Fibroblast of the conjunctiva (primary cell): Measurements from ENCODE around the gene CAMKK1.
A peak's percentile ranks its signal among the peaks of the same experiment; 100 is the strongest.

Source experiments
- DNase-seq: peaks from one replicate; pipeline ENCODE4 v3.0.0-alpha.2; 2010; ENCODE audit warnings: low read depth

CAMKK1 gene

GRCh38 chr17:3893003-3893719 is at the start of gene CAMKK1:
Gene CAMKK1, minus strand, starts transcription at chr17:3893053. Its CDS starts 7,366 bp downstream, at chr17:3885687.
- no peak for DNase-seq

GRCh38 chr17:3940965-3941698 is 48.3 kb upstream of the CAMKK1 start:
- no peak for DNase-seq

- DNase-seq, result no peak
Observed at GRCh38 chr17:3937359-3937758, 44.5 kb upstream of the CAMKK1 start.

DNA sequence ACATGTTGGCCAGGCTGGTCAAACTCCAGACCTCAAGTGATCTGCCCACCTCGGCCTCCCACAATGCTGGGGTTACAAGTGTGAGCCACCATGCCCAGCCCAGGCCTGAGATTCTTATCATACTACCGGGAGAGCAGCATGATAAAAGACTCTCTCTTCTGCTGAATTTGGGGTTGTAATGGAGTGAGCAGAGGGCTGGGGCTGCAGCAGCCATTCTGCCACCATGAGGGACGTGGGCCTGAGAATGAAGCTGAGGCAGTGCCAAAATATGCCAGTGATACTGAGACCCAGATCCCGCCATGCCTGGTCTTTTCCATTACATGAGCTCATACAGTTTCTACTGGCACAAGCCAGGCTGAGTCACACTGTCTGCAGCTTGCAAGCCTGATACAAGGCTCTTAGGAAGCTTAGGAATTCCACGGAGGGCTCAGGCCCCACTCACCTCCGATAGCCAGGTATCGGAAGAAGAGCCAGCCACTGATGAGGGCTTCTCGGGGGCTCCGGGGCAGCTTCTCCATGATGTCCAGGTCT is 43.0 kb upstream of the CAMKK1 start:
- DNase-seq, result no peak

- peak; percentile 13 for DNase-seq
Observed at GRCh38 chr17:3935140-3935542, 42.3 kb upstream of the CAMKK1 start.

GRCh38 chr17:3929764-3930163 is 36.9 kb upstream of the CAMKK1 start:
- no peak for DNase-seq

GRCh38 chr17:3929181-3929580 is 36.3 kb upstream of the CAMKK1 start:
- no peak for DNase-seq

GRCh38 chr17:3928406-3928805 is 35.6 kb upstream of the CAMKK1 start:
- no peak for DNase-seq

DNA sequence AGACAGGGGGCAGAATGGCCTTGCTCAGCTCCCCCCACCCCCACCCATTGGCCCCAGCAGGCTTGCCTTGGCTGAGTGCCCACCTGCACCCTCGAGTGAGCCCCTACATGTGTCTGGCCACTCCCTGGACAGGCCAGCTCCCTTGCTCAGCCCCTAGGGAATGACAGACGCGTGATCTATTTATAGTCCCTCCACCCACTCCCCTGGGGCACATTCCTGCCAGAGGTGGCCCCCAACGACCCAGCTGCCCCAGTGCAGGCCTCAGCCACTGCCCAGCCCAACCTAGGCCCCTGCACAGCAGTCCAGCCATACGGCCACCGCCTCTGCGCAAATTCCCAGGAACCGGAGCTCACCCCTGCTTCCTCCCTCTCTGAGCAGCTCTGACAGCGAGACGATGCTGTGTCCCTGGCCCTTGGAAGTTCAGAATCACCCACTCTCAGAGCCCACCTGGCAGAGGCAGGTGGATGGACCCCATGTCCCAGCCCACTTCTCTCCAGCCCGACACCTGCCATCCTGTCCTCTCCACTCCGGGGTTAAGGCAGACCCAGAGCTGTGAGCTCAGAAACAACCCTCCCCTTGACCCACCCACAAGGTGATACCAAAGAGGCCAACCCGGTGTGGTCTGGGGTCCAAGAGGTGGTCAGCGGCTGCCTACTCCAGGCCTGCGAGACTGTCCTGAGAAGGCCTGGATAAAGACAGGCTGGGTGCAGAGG is 34.9 kb upstream of the CAMKK1 start:
- DNase-seq, result no peak

DNA sequence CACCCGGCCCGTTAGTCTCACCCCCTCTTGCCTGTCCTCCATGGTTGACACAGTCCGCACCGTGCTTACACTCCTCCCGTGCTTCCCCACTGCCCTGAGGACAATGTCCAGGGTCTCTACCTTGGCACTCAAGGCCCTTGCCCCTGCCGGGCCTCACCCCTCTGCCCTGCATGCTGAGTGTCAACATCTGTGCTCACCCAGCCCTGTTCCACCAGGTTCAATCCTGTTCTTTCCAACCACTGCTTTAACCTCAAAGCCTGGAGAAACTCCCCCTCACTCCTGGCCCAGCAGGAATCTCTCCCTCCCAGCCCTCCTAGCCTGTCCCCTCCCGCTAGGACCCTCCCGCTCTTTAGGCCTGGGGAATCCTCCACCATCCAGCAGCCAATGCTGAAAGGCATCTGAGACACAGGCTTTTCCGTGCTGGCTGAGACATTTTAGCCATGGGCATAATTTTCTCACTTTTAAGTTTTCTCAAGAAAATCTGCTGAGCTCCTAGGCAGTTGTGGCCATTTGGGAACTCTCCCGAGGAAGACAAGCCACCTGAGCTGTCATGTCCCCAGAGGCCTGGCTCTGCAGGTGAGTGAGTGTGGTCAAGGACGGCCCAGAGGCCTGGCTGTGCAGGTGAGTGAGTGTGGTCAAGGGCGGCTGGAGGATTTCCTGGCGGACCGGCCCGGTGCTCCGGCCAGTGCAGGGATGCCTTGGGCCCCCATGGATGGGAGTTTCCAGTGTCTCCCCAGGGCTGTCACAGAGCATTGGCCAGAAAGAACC is 34.2 kb upstream of the CAMKK1 start:
- no peak for DNase-seq

DNA sequence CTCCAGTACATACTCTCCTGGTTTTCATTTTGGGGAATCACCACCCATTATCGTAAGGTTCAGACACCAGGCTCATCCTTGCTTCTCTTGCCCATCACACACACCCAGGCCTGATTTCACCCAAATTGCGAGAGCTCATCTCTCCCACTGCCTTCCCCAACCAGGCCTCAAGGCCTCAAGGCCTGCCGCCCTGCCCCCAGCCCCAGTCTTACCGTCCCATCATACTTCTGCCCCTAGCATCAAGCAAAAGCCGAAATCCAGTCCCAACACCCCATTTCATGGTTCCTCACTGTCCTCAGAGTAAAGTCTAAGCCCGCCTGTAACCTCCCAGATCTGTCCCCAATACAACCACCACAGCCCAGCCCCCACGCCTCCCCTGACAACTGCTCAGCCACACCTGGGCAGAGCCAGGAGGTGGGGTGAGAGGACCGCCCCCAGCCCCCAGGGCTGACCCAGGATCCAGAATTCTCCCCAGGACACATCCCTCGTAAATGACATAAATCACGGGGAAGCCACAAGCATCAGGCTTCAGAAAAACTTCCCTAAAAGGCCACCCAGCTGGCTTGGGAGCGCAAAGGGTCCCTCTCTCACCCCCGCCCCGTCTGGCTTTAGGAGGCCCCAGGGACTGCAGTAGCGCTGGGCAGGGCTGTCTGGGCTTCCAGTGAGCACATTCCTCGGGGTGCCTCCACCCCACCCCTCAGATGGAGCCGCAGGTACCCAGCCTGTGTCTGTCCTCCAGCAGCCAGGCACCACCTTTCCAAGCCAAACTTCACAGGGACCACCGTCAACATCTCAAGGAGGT is 33.0 kb upstream of the CAMKK1 start:
- no peak for DNase-seq

DNA sequence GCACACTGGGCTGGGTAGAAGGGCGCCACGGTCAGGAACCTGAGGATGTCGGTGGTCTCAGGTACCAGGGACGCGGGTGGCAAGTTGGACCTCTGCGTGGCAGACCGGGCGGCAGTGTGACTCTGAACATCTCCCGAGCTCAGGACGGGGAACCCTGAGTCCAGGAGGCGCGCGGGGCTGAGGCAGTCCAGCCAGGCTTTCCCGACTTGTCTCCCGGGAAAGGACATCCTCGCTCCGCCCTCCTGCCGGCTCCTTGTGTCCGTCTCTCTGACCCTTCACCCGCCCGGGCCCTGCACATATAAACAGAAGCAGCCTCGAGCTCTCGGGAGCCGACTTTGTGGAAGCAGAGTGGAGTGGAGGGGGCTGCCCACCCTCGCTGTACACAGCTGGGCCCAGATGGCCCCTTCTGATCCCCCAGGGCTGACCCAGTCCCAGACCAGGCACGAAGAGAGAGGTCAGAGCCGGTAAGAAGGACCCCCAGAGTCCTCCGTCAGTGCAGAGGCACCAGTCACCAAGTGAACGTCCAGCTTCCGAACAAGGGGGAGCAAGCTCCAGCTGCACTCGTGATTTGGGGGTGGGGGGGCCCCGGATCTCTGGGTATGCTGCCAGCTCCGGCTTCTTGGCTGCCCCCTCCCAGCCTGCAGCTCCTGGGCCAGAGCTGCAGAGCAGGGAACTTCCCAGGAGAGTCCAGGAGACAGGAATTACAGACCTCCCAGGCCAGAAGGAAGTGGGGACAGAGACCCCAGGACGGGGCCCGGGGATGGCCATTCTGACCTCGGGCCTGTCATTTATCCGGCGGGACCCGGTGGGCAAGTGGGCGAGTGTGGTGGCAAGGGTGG is 31.9 kb upstream of the CAMKK1 start:
- DNase-seq, result no peak

- no peak for DNase-seq
Observed at GRCh38 chr17:3923466-3924190, 30.8 kb upstream of the CAMKK1 start.

GRCh38 chr17:3922765-3923164 is 29.9 kb upstream of the CAMKK1 start:
- DNase-seq, result no peak

DNA sequence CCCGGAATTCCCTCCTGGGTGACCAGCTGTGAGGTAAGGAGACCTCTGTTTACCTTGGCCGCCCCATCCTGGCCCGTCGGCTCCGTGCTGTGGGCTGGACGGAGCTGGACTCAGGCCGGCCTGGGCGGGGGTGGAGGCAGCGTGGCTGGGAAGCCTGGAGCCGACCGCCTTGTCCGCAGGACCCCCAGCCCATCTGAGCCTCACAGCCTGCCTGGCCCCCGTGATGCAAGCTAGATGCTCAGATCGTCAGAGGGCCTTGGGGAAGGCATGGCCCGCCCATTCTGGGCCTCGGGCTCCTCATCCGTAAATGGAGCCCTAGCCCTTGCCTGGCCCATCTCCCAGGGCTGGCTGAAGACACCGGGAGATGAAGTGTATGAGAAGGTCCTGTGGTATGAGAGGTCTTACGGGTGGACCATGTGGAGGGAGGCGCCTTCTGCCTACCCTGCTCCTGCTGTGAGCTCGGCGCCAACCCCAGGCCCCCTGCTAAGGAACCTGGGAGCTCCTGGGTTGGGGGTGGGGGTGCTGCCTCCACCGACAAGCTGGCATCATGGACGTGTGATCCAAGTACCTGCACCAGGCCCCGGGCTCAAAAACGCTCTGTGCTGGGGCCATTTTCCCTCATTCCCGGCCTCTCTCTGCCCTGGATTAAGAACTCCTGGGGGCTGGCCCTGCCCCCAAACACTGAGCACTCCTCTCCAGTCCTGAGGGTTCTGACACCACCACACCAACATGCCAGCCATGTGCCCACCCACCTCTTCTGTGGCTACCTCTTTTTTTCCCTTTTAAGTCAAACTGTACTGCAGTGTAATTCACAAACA is 28.9 kb upstream of the CAMKK1 start:
- no peak for DNase-seq

- no peak for DNase-seq
Observed at GRCh38 chr17:3921006-3921405, 28.2 kb upstream of the CAMKK1 start.

DNA sequence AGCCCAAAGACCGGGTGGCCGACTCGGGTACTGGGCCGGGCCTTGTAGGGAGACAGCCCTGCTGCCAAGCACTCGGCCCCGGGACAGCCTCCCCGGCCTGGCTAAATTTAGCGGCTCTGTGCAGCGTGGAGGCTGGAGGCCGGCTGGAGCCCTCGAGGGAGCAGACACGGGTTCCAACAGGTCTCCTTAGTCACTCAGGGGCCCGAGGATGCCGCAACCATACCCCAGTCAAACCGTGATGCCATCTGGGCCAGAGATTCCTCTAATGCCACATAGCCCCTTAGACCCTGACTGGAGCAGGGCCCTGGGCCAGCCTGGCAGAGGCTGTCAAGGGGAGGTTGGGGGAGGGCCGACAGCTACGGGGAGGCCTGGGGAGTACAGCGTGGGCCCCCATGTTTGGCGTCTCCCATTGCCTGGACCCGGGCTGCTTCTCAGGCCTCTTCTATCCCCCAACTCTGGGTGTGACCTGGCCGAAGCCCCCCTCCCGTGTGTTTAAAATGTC is 26.3 kb upstream of the CAMKK1 start:
- DNase-seq, result no peak

DNA sequence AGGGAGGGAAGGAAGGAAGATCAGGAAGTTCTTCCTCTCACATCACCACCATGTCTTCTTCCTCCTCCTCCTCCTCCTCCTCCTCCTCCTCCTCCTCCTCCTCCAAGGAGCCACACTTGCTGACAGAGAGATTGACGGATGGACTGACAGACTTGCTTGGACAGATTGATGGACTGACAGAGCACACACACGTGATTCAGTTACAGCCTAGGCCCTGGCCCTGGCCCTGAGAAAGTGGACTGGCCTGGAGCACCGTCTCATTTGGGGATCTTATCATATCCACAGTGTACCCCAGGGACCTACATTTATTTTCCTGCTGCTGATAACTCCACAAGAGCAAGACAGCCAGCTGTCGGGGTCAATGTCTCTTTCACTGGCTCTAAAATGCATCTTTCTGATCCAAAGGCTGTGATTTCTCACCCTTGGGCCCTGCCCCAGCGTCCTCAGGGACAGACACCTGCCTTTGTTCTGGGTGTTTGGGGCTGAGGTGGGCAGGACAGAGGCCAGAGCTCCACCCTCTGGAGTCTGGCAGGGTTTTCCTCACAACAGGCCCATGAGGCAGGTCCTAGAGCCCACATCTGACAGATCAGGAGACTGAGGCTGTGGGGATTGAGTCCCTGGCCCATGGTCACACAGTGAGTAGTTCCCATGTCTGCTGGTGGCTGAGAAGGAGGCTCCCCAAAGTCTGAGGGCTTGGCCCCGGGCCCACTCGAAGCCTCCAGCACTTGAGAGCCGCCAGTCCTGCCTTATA is 25.7 kb upstream of the CAMKK1 start:
- DNase-seq, result no peak
